HAP-1 (cell line): ENCODE results near the gene ZNF816.
A peak's percentile ranks its signal among the peaks of the same experiment; 100 is the strongest.
"Not testable (repeated sequence)": the region's sequence is repeated elsewhere in the genome, so short reads cannot be mapped to it uniquely, and the experiment has no call there.

Experiments
- DNase-seq, 2 experiments: peaks; one replicate each; pipeline ENCODE4 v3.0.0-alpha.2; 2016 to 2020; ENCODE audit warnings: low spot score in 2 of 2
- H3K27me3 ChIP-seq: fragments of 250-450 bp; sonication (Bioruptor Pico); 2 replicates; pipeline ENCODE4 v1.5.1; 2020; ENCODE audit warnings: low read depth, mild to moderate bottlenecking, moderate library complexity
- H3K36me3 ChIP-seq: fragments of 250-450 bp; sonication (Bioruptor Pico); replicated peaks from 2 replicates; pipeline ENCODE4 v1.5.1; 2020; ENCODE audit warnings: mild to moderate bottlenecking
- H3K4me1 ChIP-seq: fragments of 250-450 bp; sonication (Bioruptor Pico); 2 replicates; pipeline ENCODE4 v1.5.1; 2020; ENCODE audit warnings: mild to moderate bottlenecking
- H3K4me3 ChIP-seq: fragments of 250-450 bp; sonication (Bioruptor Pico); 2 replicates; pipeline ENCODE4 v1.5.1; 2020; ENCODE audit warnings: mild to moderate bottlenecking, moderate library complexity
- H3K9me3 ChIP-seq: fragments of 250-450 bp; sonication (Bioruptor Pico); 2 replicates; pipeline ENCODE4 v1.5.1; 2020; ENCODE audit warnings: mild to moderate bottlenecking, moderate library complexity
- in situ Hi-C: fragments of 300-500 bp; cut with MboI; formaldehyde crosslinking; loops from 3 replicates; pipeline ENCODE4 v1.14.3; 2020; ENCODE audit warnings: low sequenced_read_pairs, inconsistent platforms, mixed read lengths

Gene ZNF816

GRCh38 chr19:52990759-52991418, 28.2 kb upstream of the ZNF816 start:
- no peak for DNase-seq
- Histone ChIP-seq H3K9me3 (no peaks in the 10 kb centered on the region), H3K4me3 (no peak overlapping the region), H3K27me3 (no peaks in the 10 kb centered on the region), H3K4me1 (no peaks in the 10 kb centered on the region), H3K36me3 (no peaks in the 10 kb centered on the region)
- in situ Hi-C loops: no loop called here

- Histone ChIP-seq H3K4me3 (no peak overlapping the region), H3K27me3 (no peaks in the 10 kb centered on the region), H3K9me3 (no peaks in the 10 kb centered on the region), H3K4me1 (no peaks in the 10 kb centered on the region), H3K36me3 (no peaks in the 10 kb centered on the region)
- no peak for DNase-seq
- in situ Hi-C loops: no loop called here
These were observed 25.8 kb upstream of the ZNF816 start for GRCh38 chr19:52988506-52988905.

GRCh38 chr19:52987221-52987620, 24.5 kb upstream of the ZNF816 start:
- no peaks in the 10 kb centered on the region for H3K27me3 ChIP-seq
- no peak overlapping the region for H3K4me3 ChIP-seq
- no peak for DNase-seq
- H3K9me3 ChIP-seq: no peaks in the 10 kb centered on the region
- no peaks in the 10 kb centered on the region for H3K4me1 ChIP-seq
- in situ Hi-C loops: no loop called here
- H3K36me3 ChIP-seq: no peaks in the 10 kb centered on the region

- H3K36me3 ChIP-seq, DNase-seq, H3K4me3 ChIP-seq, H3K4me1 ChIP-seq, H3K27me3 ChIP-seq, in situ Hi-C loops, H3K9me3 ChIP-seq: not testable (repeated sequence)
These were observed 20.5 kb upstream of the ZNF816 start for GRCh38 chr19:52983167-52983566.

- Histone ChIP-seq H3K4me3 (no peak overlapping the region), H3K27me3 (no peaks in the 10 kb centered on the region), H3K9me3 (no peaks in the 10 kb centered on the region)
These were observed 18.6 kb upstream of the ZNF816 start for GRCh38 chr19:52981329-52981728.

GRCh38 chr19:52967772-52968171, 5.1 kb upstream of the ZNF816 start:
- Histone ChIP-seq H3K9me3 (no peaks in the 10 kb centered on the region), H3K4me1 (no peaks in the 10 kb centered on the region), H3K4me3 (no peak overlapping the region), H3K27me3 (no peaks in the 10 kb centered on the region), H3K36me3 (no peaks in the 10 kb centered on the region)
- no peak for DNase-seq
- in situ Hi-C loops: no loop called here

More at GRCh38 chr19:52981329-52981728, 18.6 kb upstream of the ZNF816 start:
- DNase-seq: no peak
- Histone ChIP-seq H3K4me1 (no peaks in the 10 kb centered on the region), H3K36me3 (no peaks in the 10 kb centered on the region)
- in situ Hi-C loops: no loop called here

- DNase-seq: no peak
- Histone ChIP-seq H3K4me3 (peak overlapping the region; percentile 66), H3K9me3 (peaks cover 4% of the 10 kb centered on the region; the same call in 1 of the 2 replicates), H3K4me1 (no peaks in the 10 kb centered on the region), H3K27me3 (no peaks in the 10 kb centered on the region), H3K36me3 (no peaks in the 10 kb centered on the region)
- in situ Hi-C loops: no loop called here
These were observed 552 bp upstream of the ZNF816 start for GRCh38 chr19:52963247-52963618.

- no peak for DNase-seq
- H3K36me3 ChIP-seq: no peaks in the 10 kb centered on the region
- peaks cover 9% of the 10 kb centered on the region for H3K9me3 ChIP-seq
- peak overlapping the region; percentile 66 for H3K4me3 ChIP-seq
- H3K27me3 ChIP-seq: no peaks in the 10 kb centered on the region
- no peaks in the 10 kb centered on the region for H3K4me1 ChIP-seq
- in situ Hi-C loops: no loop called here
These were observed 700 bp downstream of the ZNF816 start for GRCh38 chr19:52961981-52962380.

GRCh38 chr19:52959613-52960295, 2.9 kb downstream of the ZNF816 start:
- Histone ChIP-seq H3K4me3 (no peak overlapping the region), H3K4me1 (no peaks in the 10 kb centered on the region), H3K27me3 (no peaks in the 10 kb centered on the region), H3K36me3 (no peaks in the 10 kb centered on the region; the same call in 1 of the 2 replicates), H3K9me3 (peaks cover 10% of the 10 kb centered on the region)
- DNase-seq: no peak
- in situ Hi-C loops: no loop called here

GRCh38 chr19:52957591-52957990, 5.1 kb downstream of the ZNF816 start:
- no peak for DNase-seq
- in situ Hi-C loops: no loop called here
- H3K4me1 ChIP-seq: no peaks in the 10 kb centered on the region
- H3K9me3 ChIP-seq: peaks cover 13% of the 10 kb centered on the region
- H3K4me3 ChIP-seq: no peak overlapping the region
- H3K36me3 ChIP-seq: peaks cover 7% of the 10 kb centered on the region; the same call in 1 of the 2 replicates
- no peaks in the 10 kb centered on the region for H3K27me3 ChIP-seq

GRCh38 chr19:52956917-52957316, 5.8 kb downstream of the ZNF816 start:
- no peaks in the 10 kb centered on the region for H3K4me1 ChIP-seq
- peaks cover 20% of the 10 kb centered on the region for H3K9me3 ChIP-seq
- no peak overlapping the region for H3K4me3 ChIP-seq
- DNase-seq: no peak
- no peaks in the 10 kb centered on the region for H3K27me3 ChIP-seq
- peaks cover 13% of the 10 kb centered on the region for H3K36me3 ChIP-seq
- in situ Hi-C loops: no loop called here

GRCh38 chr19:52949422-52949821, 13.3 kb downstream of the ZNF816 start:
- peaks cover 35% of the 10 kb centered on the region for H3K36me3 ChIP-seq
- H3K4me3 ChIP-seq: no peak overlapping the region
- in situ Hi-C loops: no loop called here
- peaks cover 32% of the 10 kb centered on the region for H3K9me3 ChIP-seq
- H3K4me1 ChIP-seq: no peaks in the 10 kb centered on the region
- no peak for DNase-seq
- H3K27me3 ChIP-seq: no peaks in the 10 kb centered on the region

- in situ Hi-C loops: no loop called here
- Histone ChIP-seq H3K4me3 (no peak overlapping the region), H3K9me3 (peaks cover 32% of the 10 kb centered on the region), H3K36me3 (peaks cover 32% of the 10 kb centered on the region), H3K4me1 (no peaks in the 10 kb centered on the region), H3K27me3 (no peaks in the 10 kb centered on the region)
- no peak for DNase-seq
These were observed 14.5 kb downstream of the ZNF816 start for GRCh38 chr19:52948025-52948770.
